Skeletal muscle cell (primary cell): Measurements from ENCODE around the gene PHKG1.
"Not testable (repeated sequence)": the region's sequence is repeated elsewhere in the genome, so short reads cannot be mapped to it uniquely, and the experiment has no call there.

ENCODE experiments used
- DNase-seq: peaks from one replicate; pipeline ENCODE4 v3.0.0-alpha.2; 2010; ENCODE audit warnings: low read depth
- H3K4me3 ChIP-seq: 2 replicates; pipeline ENCODE4 v1.5.1; 2011; ENCODE audit warnings: low read depth, mild to moderate bottlenecking, control low read depth, low read length, moderate library complexity

Gene PHKG1

DNA sequence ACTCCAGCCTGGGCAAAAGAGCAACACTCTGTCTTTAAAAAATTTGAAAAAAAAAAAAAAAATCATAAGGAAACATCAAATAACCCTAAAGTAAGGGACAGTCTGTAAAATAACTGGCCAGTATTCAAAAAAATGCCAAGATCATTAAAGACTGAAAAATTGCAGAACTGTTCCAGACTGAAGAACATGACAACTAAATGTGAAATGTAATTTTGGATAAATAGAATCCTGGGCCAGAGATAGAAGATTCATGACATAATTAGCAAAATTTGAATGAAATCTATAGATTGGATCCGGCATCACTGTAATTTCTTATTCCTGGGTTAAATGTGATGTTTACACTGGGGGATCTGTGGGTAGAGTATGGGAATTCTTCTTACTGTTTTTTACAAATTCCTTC lies 44.5 kb downstream of the PHKG1 start:
- DNase-seq = no peak
- no peak overlapping the region for H3K4me3 ChIP-seq

DNA sequence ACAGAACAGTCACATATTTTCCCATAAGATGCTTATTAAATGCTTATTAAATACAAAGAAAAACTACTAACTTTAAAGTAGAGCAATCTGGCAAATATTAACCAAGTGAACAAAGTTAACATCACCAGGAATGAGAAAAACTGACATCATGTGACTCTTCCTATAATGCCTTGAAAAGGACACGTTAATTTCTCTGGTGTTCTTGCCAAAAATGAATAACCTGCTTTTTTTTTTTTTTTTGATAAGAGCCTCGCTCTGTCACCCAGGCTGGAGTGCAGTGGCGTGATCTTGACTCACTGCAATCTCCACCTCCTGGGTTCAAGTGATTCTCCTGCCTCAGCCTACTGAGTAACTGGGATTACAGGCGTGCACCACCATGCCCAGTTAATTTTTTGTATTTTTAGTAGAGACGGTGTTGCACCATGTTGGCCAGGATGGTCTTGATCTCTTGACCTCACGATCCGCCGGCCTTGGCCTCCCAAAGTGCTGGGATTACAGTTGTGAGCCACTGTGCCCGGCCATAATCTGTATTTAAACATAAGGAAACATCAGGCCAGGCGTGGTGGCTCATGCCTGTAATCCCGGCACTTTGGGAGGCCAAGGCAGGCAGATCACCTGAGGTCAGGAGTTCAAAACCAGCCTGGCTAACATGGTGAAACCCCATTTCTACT lies 45.2 kb downstream of the PHKG1 start:
- DNase-seq, H3K4me3 ChIP-seq: not testable (repeated sequence)

DNA sequence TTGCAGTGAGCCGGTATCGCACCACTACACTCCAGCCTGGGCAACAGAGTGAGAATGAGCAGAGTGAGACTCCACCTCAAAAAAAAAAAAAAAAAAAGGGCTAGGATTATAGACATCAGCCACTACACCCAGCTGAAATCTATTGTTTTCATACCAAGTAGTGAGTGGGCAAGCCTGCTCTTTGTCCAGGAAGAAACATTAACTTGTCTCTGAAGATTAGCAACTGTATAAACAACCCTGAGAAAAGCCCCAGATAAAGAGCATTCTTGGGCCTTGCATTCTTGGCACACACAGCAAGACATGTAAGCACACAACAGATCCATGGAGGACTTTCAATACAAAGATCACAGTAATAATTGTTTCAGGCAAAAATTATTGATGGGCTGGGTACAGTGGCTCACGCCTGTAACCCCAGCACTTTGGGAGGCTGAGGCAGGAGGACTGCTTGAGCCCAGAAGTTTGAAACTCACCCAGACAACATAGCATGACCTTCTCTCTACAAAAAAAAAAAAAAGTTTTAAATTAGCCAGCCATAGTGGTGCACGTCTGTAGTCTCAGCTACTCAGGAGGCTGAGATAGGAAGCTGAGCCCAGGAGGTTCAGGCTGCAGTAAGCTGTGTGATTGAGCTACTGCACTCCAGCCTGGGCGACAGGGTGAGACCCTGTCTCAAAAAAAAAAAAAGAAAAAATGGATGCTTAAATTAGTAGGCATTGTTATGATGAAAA lies 45.9 kb downstream of the PHKG1 start:
- peak; percentile 70 for DNase-seq
- no peak overlapping the region for H3K4me3 ChIP-seq

GRCh38 chr7:56045758-56046157 lies 47.0 kb downstream of the PHKG1 start:
- not testable (repeated sequence) for DNase-seq, H3K4me3 ChIP-seq

DNA sequence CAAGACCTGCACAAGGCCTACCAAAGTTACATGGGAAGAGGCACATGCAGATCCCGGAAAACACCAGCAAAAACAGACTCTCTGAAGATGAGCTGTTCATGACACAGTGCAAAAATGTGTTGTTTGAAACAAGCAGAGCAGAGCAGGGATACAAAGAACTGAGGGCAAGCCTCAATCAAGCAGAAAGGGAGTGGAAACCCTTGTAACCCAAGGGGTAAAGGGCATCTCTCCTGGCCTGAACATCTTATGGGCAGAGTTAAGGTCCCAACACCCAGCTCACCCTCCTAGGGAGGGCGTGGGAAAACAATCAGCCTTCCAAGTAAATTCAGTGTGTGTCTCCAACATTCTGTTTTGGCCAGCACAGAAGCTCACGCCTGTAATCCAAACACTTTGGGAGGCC lies 52.0 kb downstream of the PHKG1 start:
- no peak overlapping the region for H3K4me3 ChIP-seq
- DNase-seq = no peak

DNA sequence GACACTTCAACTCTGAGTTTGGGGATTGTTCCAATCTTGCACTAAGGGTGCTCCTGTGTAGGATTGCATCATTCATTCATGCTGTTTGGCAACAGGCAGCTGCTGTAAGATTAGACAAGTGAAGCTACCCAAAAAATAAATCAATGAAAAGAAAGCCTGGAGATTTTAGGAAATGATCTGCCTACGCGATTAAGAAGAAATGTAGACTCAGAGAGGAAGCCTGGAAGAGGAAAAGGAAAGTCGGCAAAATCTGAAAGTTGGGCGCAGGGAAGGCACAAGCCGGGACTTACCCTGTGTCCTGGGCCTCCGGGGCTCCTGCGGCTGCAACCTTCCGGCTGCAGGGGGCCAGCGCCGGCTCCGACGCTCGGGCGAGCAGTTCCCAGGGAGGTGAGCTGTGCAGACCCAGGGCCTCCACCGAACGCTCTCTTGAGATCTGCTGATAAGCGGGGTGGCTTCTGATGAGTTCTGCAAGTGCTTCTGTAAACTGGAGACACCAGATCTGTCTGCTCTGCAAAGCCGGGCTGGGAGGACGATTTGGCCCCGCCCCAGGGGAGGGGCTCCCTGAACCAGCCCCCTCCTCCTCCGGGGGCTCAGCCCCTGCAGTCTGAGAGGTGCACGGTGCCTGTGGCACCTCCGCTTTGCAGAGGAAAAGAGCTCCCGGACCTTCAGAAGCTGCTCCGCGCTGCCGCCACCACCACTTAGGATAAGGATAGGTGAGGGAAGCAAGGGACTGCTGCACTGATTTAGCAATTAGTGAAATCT lies 58.9 kb downstream of the PHKG1 start:
- peak overlapping the region; percentile 68 for H3K4me3 ChIP-seq
- DNase-seq = peak; percentile 31

DNA sequence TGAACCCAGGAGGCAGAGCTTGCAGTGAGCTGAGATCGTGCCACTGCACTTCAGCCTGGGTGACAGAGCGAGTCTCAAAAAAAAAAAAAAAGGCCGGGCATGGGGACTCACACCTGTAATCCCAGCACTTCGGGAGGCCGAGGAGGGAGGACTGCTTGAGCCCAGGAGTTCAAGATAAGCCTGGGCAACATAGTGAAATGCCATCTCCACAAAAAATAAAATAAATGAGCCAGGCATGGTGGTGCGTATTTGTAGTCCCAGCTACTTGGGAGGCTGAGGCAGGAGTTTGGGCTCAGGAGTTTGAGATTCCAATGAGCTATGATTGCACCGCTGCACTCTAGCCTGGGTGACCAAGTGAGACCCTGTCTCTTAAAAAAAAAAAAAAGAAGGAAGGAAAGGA lies 60.2 kb downstream of the PHKG1 start:
- not testable (repeated sequence) for H3K4me3 ChIP-seq

DNA sequence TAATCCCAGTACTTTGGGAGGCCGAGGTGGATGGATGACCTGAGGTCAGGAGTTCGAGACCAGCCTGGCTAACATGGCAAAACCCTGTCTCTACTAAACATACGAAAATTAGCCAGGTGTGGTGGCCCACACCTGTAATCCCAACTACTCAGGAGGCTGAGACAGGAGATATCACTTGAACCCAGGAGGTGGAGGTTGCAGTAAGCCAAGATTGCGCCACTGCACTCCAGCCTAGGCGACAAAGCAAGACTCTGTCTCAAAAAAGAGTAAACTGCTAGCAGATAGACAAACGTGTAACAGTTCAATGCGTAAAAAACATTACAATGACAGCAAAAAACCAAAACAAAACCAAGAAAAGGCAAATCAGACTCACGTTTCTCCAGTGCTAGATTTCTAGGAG lies 61.2 kb downstream of the PHKG1 start:
- not testable (repeated sequence) for H3K4me3 ChIP-seq, DNase-seq

More for the DNA sequence above, 60.2 kb downstream of the PHKG1 start:
- DNase-seq = not testable (repeated sequence)

DNA sequence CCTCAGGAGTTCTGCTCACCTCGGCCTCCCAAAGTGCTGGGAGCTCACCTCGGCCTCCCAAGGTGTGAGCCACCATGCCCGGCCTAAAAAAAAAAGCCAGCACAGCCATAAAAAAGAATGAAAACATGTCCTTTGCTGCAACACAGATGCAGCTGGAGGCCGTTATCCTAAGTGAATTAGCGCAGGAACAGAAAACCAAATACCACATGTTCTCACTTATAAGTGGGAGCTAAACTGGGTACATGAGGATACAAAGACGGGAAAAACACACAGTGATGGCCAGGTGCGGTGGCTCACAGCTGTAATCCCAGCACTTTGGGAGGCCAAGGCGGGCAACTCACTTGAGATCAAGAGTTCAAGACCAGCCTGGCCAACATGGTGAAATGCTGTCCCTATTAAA lies 62.4 kb downstream of the PHKG1 start:
- no peak overlapping the region for H3K4me3 ChIP-seq
- DNase-seq = no peak
